ENCODE measurements around the gene ADAMTS20.

DNA sequence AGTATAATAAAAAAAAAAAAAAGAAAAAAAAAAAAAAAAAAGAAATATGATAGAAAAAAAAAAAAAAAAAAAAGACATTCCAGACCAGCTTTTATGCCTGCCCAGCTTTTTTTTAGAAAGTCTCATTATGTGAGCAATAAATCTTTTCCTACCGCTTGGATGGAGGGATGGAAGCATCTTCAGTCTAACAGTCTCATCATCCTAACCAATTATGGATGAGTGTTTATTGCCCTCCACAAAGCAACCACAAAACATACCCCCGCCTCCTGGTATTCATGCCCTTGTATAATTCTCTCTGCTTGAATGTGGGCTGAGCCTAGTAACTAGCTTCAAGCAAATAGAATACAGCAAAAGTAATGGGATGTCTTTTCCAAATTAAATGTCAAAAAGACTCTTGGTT, 33.7 kb upstream of the ADAMTS20 start:
- TF ChIP-seq CTCF (IDR thresholded peaks at IDR 0.05) = no peak
- no peak for TF ChIP-seq POLR2A (IDR thresholded peaks at IDR 0.05)
- TF ChIP-seq EP300 (IDR thresholded peaks at IDR 0.05; ENCODE audit: low read depth) = no peak
- TF ChIP-seq POLR2AphosphoS5 (IDR thresholded peaks at IDR 0.05) = no peak
